H54 (cell line): ENCODE results near the gene TP53TG3E.
"Not testable (repeated sequence)": the region's sequence is repeated elsewhere in the genome, so short reads cannot be mapped to it uniquely, and the experiment has no call there.

ENCODE experiments used
- DNase-seq: peaks from one replicate; pipeline ENCODE4 v3.0.0; 2011; ENCODE audit warnings: low spot score, mixed read lengths; ENCODE audit not compliant: insufficient read length
- FAIRE-seq: peaks from 3 replicates; lab custom pipeline; 2011; peaks lifted over from hg19 to GRCh38; lab: Jason Lieb, UNC

The TP53TG3E gene

GRCh38 chr16:33304006-33304405 lies at the start of gene TP53TG3E:
Gene TP53TG3E (plus strand): TSS chr16:33304306. CDS start chr16:33304374, 68 bp downstream.
- DNase-seq, FAIRE-seq: not testable (repeated sequence)

GRCh38 chr16:33336226-33337012 lies 32.3 kb downstream of the TP53TG3E start:
- DNase-seq, FAIRE-seq: not testable (repeated sequence)

- not testable (repeated sequence) for DNase-seq, FAIRE-seq
These were observed 33.8 kb downstream of the TP53TG3E start for GRCh38 chr16:33337627-33338542.

- FAIRE-seq, DNase-seq: not testable (repeated sequence)
These were observed 34.4 kb downstream of the TP53TG3E start for GRCh38 chr16:33338543-33338951.

- not testable (repeated sequence) for FAIRE-seq, DNase-seq
These were observed 35.3 kb downstream of the TP53TG3E start for GRCh38 chr16:33339093-33340061.
